GM18867 (cell line): Measurements from ENCODE around the gene P2RY12.

Experiments
- ATAC-seq: cut with Tn5 transposase; IDR thresholded peaks from one replicate; pipeline ENCODE4 v1.9.1; 2021; ENCODE audit warnings: mild to moderate bottlenecking, moderate library complexity; ENCODE audit not compliant: unreplicated experiment

The P2RY12 gene

DNA sequence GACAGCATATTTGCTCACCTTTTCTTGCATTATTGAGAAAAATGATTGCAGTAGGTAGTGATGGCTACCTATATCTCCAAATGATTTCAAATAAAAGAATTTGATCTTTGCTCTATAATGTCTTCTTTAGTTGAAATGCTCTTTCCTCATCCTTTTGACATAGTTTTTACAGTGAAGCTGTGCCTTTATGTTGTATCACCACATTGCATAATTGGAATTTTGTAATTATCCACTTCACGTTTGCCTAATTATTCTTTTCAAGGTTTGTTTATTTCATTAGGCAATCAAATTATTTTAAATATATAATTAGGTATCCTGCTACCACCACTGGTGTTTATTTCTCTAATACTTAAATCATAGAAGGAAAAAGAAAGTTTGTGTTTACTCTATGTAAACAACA, 33.9 kb downstream of the P2RY12 start:
- no peak for ATAC-seq

DNA sequence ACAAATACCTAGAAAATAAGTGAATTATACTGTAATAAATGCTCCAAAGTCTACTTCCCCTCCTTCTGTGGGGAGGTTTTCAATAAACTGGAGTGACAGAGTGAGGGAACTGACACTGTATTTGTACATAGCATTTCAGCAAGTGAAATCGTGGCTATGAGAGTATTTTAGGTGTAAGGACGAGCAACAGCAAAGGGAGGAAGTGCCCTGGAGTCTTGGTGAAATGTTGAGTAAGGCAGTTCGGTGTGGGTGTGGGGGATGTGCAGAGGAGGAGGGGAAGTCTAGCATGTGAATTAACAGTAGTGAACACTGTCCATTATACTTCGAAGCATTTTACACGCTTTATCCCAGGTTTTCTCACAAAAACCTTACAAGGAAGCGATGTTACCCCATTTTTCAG, 37.1 kb downstream of the P2RY12 start:
- no peak for ATAC-seq

DNA sequence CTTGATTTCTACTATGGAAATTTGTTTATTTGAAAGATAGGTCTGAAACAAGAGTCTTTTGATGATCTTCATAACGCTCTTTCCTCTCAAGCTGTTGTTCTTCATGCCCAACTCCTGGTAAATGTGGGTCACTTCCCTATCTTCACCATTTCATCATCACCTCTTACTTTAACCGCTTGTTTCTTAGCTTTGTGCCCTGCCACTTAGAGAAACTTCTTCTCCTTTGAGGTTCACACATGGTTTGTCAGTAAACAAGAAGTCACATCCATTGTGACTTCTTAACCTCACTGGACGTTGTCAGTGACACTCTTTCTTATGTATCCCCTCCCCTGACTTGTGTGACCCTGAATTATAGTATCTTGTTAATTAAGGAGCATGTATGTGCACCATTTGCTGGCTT, 38.3 kb downstream of the P2RY12 start:
- no peak for ATAC-seq

DNA sequence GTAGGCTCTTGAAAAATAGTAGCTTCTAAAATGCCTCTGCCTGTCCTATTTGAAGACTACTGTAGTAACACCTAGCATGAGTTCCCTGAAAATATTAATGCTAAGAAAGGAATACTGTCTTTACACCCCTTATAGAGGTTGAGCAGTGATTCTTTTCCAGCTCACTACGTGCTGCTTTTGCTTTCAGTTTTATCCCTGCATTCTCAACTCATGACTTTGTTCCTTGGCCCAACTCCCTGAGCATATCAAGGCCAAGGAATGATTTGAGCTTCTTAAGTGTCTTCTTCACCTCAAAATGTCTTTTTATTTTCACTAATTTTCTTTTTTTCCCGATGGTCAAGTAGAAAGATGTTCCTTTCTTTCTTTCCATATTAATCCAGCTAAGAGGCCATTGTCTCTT, 38.7 kb downstream of the P2RY12 start:
- ATAC-seq = no peak

DNA sequence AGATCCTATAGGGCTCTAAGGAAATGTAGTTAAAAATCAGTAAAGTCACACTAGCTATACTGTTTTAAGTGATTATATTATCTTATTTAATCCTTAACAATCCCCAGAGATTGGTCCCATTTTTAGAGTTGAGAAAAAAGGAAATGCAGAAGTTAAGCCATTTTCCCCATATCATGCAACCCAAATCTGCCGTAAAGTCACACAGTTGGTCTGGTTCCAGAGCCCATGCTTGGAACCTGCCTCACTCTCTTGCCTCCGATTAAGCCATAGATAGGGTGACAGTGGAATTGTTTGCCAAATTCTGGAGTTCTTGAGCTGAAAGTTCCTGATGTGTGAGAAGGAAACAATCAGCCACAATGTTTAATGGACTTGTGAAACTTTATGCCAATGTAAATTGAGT, 52.9 kb downstream of the P2RY12 start:
- no peak for ATAC-seq

DNA sequence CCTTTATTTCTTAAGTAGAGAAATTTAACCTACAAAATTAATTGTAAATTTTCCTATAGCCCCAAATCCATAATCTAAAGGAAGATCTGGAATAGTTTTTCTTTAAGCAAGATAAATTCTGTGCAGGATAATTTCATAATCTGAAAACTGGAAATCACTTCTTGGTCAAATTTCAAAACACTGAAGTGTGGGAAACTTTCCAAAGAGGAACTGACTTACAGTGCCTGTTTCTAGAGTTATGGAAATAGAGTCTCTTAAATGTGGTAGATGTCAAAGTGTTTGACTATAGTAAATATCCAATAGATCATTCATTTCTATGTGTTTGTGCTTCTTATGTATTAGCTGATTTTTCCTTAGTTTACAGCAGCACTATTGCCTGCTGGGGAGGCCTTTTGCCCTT, 53.7 kb downstream of the P2RY12 start:
- ATAC-seq = no peak

DNA sequence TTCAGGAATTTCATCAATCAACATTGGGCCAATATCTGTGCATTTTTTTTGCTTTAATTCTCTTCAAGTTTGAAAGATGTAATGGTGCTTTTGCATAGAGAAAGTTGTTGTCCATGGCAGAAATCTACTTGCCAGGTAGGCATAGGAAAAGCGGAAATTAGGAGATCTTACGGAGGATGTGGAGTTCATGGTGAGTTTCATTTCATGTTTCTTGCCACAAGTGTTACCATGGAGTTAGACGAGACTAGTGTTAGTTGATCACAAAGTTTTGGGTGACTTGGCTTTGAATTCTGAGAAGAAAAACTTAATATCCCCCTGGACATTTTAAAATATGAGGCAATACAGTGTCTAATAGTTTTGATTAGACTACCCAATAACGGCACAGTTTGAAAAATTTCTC, 54.2 kb downstream of the P2RY12 start:
- ATAC-seq = no peak

DNA sequence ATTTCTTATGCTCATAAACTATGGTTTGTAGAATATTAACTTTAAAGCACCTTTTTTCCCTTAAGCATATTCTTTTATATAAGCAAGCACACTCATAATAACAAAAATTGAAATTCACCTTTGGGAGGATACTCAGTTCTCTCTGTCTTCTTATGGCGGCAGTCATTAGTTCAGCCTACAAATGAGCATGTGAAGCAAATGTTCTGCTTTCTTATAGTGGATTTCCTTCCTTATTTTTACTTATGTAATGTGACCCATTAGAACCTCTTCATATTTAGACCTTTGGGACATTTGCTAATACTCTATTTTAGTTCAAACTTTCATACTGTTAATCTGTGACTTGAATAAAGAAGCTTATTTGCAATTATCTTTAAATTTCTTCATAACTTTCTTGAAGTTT, 55.2 kb downstream of the P2RY12 start, which contains the start of gene P2RY13:
Gene P2RY13, minus strand, starts transcription at position 187 of the 400 bp plus-strand sequence. Its CDS starts 21 bp downstream, at position 166.
- no peak for ATAC-seq

DNA sequence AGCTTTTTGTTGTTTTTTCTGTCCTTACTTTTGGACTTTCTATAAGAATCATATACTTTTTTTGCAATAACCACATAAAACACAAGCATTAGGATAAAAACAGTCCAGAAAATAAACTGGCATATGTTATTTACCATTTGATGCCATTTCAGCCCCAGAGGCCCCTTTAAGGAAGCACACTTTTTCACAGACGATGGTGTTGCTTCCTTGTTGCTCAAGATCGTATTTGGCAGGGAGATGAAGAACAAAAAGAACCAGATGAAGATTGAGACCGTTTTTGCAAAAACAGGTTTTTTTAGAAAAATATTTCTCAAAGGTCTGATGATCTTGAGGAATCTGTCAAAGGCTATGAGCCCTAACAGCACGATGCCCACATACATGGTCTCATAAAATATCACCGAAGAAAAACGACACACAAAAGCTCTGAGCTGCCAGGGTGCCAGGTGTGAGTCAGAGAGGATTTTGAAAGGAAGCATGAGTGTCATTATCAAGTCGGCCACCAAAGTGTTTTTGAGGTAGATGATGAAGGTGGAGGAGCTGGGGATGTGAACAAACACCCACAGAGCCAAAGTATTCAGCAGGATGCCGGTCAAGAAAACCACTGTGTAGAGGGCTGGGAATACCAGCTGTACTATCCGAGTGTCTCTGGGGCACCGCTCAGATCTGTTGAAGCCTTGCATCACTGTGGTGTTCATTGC, 56.1 kb downstream of the P2RY12 start:
- no peak for ATAC-seq

DNA sequence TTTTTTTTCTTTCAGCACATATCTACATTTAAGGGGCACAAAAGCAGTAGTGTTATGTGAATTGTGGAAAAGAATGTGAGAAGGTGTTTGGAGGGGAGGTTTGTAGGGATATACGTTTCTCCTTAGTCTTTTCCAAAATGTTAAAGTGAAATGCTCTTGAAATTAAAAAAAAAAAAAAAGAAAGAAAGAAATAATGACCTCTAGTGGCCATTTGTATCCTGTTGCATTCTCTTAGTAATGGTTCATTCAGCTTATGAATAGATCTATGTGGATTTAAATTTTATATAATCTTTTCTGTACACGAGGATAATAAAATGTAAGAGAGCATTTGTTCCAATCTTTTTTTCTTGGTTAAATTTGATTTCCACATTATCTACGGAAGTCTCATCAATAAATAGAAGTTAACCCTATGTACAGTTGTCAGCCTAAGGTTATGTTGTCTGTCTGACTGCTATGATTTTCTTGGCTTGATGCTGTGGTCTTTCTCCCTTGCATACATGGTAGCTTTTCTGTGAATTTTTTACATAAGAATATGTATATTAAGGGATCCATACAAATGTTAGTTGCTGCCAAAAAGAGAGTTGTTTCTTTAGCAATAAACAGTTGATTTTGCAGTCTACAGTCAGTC, 56.9 kb downstream of the P2RY12 start:
- ATAC-seq = no peak

DNA sequence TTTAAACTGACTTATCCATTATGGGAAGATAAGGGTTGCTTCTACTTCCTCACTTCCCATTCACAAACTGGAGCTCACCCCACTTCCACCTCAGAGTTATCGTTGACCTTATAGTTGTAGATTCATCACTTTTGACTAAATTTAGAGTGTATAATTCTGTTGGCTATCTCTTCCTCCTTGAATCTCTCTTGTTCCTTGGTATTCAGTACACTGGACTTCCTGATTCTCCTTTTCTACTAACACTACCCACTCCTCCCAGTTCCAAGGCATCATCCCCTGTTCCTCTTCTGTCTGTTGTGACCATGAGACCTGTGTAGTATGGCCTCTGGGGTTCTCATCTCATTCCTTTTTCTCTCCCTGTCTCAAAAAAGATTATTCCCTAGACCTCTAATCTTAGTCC, 62.0 kb downstream of the P2RY12 start:
- ATAC-seq = no peak

DNA sequence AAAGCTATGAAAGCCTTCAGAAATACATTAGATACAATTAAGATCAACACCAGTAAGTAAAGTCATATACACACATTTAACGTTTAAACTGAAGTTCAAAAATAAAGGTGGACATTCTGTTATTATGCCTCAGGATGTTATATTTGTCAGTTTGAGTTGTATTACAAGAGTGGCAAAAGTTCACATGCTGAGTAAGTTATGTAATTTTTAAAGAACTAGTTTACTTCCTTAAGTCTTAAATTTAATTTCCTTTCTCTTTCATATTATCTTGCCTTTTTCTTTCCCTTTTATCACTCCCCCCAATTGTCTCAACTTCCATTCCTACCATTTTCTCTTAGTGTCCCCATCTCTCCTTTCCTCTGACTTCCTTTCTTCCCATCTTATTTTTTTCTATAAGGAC, 63.0 kb downstream of the P2RY12 start:
- no peak for ATAC-seq

DNA sequence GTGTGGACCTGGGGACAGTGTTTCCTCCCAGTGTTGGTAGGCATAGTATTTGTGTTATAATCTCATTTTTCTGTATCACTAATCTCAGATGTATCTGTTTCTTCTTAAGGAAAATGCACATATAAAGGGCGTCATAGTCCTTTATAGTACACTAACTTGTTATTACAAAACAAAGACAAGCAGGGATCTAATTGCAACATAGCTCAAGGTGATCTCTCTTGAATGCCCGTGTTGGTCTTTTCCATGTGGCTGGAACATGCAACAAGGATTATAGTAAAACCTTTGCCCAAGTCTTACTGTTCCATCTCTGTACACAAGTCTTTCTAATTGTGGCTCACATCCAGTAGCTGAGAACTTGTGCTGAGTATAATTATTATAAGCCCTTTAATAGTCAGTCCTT, 64.4 kb downstream of the P2RY12 start:
- ATAC-seq = no peak

DNA sequence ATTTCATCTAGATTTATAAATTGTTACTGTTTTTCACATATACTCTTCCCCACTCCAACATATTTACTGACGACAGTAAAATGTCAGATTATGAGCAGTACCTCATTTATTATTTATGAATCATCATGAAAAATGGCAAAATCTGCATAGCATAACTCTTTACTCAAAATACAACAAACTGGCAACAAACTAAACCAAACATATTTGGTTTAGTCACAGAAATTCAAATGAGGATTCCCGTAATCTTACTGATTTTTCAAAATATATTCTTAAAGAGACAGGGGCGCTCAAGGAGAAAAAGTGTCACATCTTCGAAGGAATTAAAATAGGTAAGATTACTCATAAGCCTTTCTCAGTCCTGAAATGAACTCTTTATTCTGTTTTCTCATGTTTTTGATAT, 64.9 kb downstream of the P2RY12 start:
- ATAC-seq = no peak

DNA sequence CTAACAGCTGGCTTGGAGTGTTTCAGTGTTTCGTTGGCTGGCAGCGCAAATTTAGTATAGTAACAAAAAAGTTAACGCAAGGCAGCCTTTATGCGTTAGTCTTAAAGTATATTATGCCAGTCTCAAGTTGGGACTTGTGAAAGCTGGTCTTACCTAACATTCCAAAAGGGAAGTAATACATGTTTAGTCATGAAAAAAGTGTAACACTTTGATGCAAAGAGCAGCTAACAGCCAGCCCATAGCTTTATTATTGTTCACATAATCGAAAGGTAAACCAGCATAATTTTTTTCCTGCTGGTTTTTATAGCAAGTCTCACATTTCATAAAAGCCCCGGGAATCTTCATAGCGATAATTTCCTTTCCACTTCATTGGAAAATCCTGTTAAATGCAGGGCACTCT, 65.6 kb downstream of the P2RY12 start:
- no peak for ATAC-seq

DNA sequence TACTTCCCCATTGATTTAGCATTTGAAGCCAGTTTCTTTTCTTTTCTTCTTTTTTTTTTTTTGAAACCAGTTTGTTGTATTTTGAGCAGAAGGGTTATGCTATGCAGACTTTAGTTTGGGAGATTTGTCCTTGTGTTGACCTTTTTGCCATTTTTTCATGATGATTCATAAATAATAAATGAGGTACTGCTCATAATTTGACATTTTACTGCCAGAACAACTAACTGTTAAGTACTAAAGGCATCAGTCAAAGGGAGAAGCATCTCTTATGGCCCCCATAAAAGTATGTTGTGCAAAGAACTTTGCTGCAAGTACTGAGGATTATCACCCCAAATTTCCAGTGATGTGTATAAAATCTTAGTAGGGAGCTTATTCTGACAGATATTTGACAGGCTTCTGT, 66.2 kb downstream of the P2RY12 start:
- no peak for ATAC-seq

DNA sequence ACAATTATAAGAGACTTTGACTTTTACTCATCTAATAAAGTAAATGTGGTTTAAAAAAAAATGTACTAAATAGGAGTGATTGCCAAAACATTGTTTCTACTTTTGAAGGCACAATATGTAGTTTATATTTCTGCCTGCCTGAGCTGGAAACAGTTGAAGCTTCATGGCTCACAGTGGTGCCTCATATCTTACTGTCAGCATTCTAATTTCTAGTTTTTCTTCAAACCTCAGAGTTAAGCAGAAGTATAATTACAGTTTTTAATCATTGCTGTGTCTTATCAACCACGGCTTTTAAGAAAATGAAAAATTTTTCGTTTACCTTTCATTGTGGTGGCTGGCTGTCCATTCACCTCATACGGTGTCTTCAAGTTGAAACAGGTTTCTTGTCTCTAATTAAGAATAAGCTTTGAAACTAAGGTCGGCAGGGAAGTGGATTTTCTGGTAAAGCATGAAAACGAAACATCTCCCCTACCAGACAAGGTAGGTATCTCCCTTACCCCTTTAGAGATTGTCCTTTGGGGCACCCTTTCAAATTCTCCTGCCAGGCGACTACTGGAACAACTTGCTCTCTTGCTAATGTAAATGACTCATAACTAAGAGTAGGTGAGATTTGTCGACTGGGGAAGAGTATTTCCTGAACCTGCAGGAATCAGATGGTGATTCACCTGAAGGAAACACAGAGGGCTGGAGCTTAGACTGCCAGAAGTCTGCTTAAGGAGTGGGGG, 68.1 kb downstream of the P2RY12 start, which contains the start of gene GPR87:
Gene GPR87, minus strand, starts transcription at position 554 of the 725 bp plus-strand sequence. CDS start 16,720 bp downstream, outside the sequence.
- ATAC-seq = no peak

DNA sequence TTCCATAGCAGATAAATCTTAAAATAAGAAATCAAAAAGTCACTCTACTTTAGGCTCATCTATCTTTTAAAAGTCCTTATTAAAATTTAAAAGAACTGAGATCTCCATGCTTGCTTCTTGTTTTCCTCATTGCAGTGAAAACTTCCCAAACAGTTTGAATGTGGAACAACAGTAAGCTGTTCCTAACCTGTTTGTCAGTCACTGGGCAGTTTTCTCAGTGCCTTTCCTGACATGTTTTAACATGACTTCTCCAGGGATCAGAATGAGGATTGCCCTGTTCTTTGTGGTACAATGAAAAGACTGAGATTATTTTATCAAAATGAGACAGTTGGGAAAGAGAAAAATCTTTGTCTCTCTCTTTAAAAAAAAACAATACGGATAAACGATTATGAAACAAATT, 68.7 kb downstream of the P2RY12 start:
- ATAC-seq = no peak

DNA sequence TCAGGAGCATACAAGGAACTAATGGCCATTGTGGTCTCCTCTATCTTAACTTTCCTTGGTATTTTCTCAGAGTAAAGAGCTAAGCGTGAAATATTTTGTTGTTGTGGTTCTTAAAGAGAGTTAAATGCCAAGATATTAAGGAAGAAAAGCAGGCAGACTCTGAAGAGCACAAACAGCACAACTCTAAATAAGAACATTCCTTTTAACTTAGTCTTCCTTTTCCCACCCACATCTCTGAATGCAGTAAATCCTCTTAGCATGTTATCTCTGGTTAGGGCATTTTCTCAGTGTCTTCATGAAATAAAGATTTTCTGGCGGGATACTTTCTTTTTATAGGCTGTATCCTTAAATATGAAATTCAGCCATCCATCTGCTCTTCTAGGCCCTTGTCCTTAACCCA, 69.4 kb downstream of the P2RY12 start:
- ATAC-seq = no peak

DNA sequence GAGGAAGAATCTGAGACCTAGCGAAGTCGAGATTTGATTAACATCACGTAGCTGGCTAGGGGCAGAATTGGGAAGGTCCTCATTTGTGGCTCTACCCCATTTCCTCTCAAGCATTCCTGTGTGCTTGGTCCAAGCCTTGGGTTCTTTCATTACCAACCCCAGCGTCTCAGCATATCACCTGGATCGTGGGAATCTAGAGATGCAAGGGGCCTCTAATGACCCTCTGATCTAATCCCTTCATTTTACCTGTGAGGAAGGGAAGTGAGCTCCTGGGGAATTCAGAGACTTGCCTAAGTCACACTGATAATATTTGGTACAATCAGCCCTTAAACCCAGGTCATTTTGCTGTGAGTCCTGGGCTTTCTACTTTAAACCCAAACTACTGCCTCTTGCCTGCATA, 70.0 kb downstream of the P2RY12 start:
- no peak for ATAC-seq

DNA sequence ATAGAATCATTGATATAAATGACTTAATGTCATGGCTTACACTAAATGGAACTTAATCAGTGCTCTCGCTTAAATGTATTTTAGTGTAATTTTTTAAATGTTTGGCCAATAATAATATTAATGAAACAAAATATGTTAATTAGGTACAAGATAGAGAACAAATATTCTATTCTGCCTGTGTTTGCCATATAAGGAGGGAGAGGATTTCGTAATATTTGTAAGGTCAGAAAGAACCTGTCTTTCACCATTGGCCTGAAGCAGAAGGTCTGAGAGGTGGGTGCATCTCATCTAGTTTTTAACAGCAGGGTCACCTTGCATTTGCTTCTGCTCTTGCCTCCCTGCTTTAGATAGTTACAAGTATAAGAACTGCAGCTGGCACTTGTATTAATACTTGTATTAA, 70.4 kb downstream of the P2RY12 start:
- no peak for ATAC-seq

DNA sequence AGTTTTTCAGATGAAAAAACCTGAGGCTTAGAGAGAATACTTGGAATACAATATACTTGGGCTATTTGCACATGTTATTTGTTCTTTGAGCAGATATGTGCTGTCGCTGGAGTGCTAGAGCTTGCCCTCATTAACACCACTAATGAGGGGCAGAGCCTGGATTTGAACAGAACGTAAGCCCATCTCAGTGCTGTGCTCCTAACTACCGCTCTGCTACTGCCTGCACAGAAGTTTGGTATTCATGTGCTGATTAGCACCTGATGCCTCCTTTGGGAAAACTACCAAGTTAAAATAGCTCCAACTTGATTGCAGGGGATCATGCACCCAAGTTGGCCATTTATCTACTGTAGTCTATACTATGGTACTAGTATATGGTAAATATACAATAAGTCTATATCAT, 71.6 kb downstream of the P2RY12 start:
- ATAC-seq = no peak
